T-helper 2 cell treated with Interferon-gamma antibody and Interleukin-4, amounts not matched to agents 5 μg/mL and 100 μg/mL, for 36 hours (primary cell): ENCODE data around the gene PLPP7.
"Not testable (repeated sequence)": the region's sequence is repeated elsewhere in the genome, so short reads cannot be mapped to it uniquely, and the experiment has no call there.

Source experiments
- DNase-seq: peaks from one replicate; pipeline ENCODE4 v3.0.0; 2021; ENCODE audit warnings: low spot score
- H3K27ac Mint-ChIP-seq: one replicate; pipeline ENCODE4 v1.8.0; 2021; ENCODE audit warnings: mild to moderate bottlenecking, mixed read lengths
- H3K27me3 Mint-ChIP-seq: one replicate; pipeline ENCODE4 v1.8.0; 2021; ENCODE audit warnings: low read depth, mixed read lengths
- H3K36me3 Mint-ChIP-seq: one replicate; pipeline ENCODE4 v1.8.0; 2021; ENCODE audit warnings: low read depth, mixed read lengths
- H3K4me1 Mint-ChIP-seq: one replicate; pipeline ENCODE4 v1.8.0; 2021; ENCODE audit warnings: low read depth, mixed read lengths
- H3K4me3 Mint-ChIP-seq: one replicate; pipeline ENCODE4 v1.8.0; 2022; ENCODE audit warnings: mild to moderate bottlenecking, moderate library complexity, mixed read lengths
- H3K9me3 Mint-ChIP-seq: one replicate; pipeline ENCODE4 v1.8.0; 2021; ENCODE audit warnings: mixed read lengths

Gene PLPP7

DNA sequence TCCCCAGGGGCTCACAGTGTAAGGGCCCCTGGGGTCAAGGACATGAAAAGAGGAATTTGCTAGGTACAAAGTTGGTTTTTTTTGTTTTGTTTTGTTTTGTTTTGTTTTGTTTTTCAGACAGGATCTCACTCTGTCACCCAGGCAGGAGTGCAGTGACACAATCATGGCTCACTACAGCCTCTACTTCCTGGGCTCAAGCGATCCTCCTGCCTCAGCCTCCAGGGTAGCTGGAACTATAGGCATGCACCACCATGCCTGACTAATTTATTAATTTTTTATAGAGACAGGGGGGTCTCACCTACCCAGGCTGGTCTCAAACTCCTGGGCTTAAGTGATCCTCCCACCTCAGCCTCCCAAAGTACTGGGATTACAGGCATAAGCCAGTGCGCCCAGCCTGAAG is 42.5 kb downstream of the PLPP7 start:
- DNase-seq, H3K9me3 Mint-ChIP-seq, H3K36me3 Mint-ChIP-seq, H3K27me3 Mint-ChIP-seq, H3K27ac Mint-ChIP-seq, H3K4me3 Mint-ChIP-seq, H3K4me1 Mint-ChIP-seq: not testable (repeated sequence)

GRCh38 chr9:131333771-131334628 is 44.5 kb downstream of the PLPP7 start:
- peaks cover 2% of the 10 kb centered on the region for H3K27me3 Mint-ChIP-seq

DNA sequence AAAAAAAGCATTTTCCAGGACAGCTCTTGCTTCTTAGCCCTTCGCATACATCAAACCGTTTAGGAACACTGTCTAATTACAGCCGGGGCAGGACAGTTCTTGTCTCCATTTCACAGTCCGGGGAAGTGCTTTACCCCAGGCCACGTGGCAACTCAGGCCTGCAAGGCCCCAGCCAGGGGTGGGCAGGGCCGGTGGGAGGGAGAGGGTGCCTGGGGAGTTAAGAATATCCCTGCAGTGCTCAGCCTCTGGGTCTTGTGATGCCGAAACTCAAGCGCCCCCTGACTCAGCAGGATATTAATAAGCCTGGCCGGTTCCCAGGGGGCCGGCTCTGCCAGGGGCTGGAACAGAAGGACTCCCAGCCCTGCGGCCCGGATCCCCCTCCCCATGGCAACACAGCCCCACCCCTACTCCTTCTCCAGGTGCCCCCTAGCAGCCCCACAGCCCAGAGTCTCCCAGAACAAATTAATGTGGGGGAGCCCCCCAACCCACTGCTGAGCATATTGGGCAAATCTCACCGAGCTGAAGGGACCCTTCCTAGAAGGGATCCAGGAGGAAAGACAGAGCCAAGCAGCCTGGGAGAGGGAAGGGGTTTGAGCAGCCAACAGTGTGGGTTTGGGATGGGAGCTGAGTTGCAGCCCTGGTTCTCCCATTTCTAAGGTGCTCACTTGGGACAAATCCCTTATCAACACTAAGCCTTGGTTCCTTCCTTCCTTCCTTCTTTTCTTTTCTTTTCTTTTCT is 45.3 kb downstream of the PLPP7 start:
- H3K4me3 Mint-ChIP-seq, result no peak overlapping the region
- H3K36me3 Mint-ChIP-seq, result no peaks in the 10 kb centered on the region
- H3K27me3 Mint-ChIP-seq, result peaks cover 4% of the 10 kb centered on the region
- peaks cover 4% of the 10 kb centered on the region for H3K4me1 Mint-ChIP-seq
- H3K27ac Mint-ChIP-seq, result no peak overlapping the region
- no peak for DNase-seq
- no peaks in the 10 kb centered on the region for H3K9me3 Mint-ChIP-seq

More at GRCh38 chr9:131333771-131334628, 44.5 kb downstream of the PLPP7 start:
- H3K36me3 Mint-ChIP-seq, result no peaks in the 10 kb centered on the region
- no peaks in the 10 kb centered on the region for H3K9me3 Mint-ChIP-seq
- H3K4me1 Mint-ChIP-seq, result peaks cover 4% of the 10 kb centered on the region
- no peak overlapping the region for H3K4me3 Mint-ChIP-seq
- no peak overlapping the region for H3K27ac Mint-ChIP-seq
- DNase-seq, result no peak

GRCh38 chr9:131335368-131335755 is 45.8 kb downstream of the PLPP7 start:
- no peak for DNase-seq
- Mint-ChIP-seq H3K36me3 (no peaks in the 10 kb centered on the region), H3K4me1 (peaks cover 4% of the 10 kb centered on the region), H3K27ac (peak overlapping the region; percentile 53), H3K9me3 (no peaks in the 10 kb centered on the region), H3K4me3 (no peak overlapping the region), H3K27me3 (peaks cover 8% of the 10 kb centered on the region)

GRCh38 chr9:131337131-131337848 is 47.8 kb downstream of the PLPP7 start:
- DNase-seq, result no peak
- Mint-ChIP-seq H3K4me3 (no peak overlapping the region), H3K36me3 (no peaks in the 10 kb centered on the region), H3K4me1 (peaks cover 4% of the 10 kb centered on the region), H3K27ac (no peak overlapping the region), H3K27me3 (peaks cover 24% of the 10 kb centered on the region), H3K9me3 (no peaks in the 10 kb centered on the region)

DNA sequence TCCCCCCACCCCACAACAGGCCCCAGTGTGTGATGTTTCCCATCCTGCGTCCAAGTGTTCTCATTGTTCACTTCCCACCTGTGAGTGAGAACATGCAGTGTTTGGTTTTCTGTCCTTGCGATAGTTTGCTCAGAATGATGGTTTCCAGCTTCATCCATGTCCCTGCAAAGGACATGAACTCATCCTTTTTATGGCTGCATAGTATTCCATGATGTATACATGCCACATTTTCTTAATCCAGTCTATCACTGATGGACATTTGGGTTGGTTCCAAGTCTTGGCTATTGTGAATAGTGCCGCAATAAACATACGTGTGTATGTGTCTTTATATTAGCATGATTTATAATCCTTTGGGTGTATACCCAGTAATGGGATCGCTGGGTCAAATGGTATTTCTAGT is 49.7 kb downstream of the PLPP7 start:
- H3K27ac Mint-ChIP-seq, H3K36me3 Mint-ChIP-seq, DNase-seq, H3K4me1 Mint-ChIP-seq, H3K9me3 Mint-ChIP-seq, H3K4me3 Mint-ChIP-seq: not testable (repeated sequence)
- H3K27me3 Mint-ChIP-seq, result peaks cover 40% of the 10 kb centered on the region

- H3K4me3 Mint-ChIP-seq, H3K27ac Mint-ChIP-seq, DNase-seq, H3K9me3 Mint-ChIP-seq, H3K4me1 Mint-ChIP-seq, H3K36me3 Mint-ChIP-seq: not testable (repeated sequence)
- peaks cover 34% of the 10 kb centered on the region for H3K27me3 Mint-ChIP-seq
Measured at GRCh38 chr9:131344931-131345535, 55.5 kb downstream of the PLPP7 start.

- peaks cover 21% of the 10 kb centered on the region for H3K27me3 Mint-ChIP-seq
- H3K36me3 Mint-ChIP-seq, result no peaks in the 10 kb centered on the region
- H3K27ac Mint-ChIP-seq, result no peak overlapping the region
- H3K9me3 Mint-ChIP-seq, result no peaks in the 10 kb centered on the region
- DNase-seq, result no peak
- peaks cover 11% of the 10 kb centered on the region for H3K4me1 Mint-ChIP-seq
- no peak overlapping the region for H3K4me3 Mint-ChIP-seq
Measured at GRCh38 chr9:131346559-131346958, 57.0 kb downstream of the PLPP7 start.

DNA sequence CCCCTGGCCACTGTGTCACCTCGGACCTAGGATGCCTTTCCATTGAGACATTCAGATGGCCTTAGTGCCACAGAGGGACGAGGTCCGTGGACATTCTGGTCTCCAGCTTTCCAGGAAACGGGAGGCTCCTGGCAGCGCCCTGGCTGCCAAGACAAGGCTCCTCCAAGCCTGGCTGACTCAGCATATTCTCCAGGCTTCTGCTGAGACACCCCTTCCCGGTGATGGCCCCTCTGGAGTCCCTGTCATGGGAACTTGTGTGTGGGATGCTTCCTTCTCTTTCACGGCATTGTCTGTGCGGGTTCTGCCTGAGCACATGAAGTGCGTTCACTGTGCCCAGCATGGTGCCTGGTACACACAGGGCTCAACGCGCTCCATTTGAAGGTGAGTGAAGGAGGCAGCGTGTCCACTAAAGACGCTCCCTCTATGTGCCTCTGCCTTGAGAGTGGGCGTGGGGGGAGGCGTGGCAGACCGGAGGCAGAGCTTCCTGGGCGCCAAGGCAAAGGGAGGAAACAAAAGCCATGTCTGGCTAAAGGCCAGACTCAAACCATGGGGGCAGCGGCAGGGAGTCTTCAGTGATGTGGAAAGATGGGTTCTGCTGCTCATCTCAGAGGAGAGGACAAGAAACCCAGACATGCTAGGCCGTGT is 58.0 kb downstream of the PLPP7 start:
- H3K9me3 Mint-ChIP-seq, result no peaks in the 10 kb centered on the region
- H3K4me1 Mint-ChIP-seq, result peaks cover 11% of the 10 kb centered on the region
- no peak for DNase-seq
- no peak overlapping the region for H3K27ac Mint-ChIP-seq
- peaks cover 14% of the 10 kb centered on the region for H3K27me3 Mint-ChIP-seq
- H3K4me3 Mint-ChIP-seq, result no peak overlapping the region
- H3K36me3 Mint-ChIP-seq, result no peaks in the 10 kb centered on the region

DNA sequence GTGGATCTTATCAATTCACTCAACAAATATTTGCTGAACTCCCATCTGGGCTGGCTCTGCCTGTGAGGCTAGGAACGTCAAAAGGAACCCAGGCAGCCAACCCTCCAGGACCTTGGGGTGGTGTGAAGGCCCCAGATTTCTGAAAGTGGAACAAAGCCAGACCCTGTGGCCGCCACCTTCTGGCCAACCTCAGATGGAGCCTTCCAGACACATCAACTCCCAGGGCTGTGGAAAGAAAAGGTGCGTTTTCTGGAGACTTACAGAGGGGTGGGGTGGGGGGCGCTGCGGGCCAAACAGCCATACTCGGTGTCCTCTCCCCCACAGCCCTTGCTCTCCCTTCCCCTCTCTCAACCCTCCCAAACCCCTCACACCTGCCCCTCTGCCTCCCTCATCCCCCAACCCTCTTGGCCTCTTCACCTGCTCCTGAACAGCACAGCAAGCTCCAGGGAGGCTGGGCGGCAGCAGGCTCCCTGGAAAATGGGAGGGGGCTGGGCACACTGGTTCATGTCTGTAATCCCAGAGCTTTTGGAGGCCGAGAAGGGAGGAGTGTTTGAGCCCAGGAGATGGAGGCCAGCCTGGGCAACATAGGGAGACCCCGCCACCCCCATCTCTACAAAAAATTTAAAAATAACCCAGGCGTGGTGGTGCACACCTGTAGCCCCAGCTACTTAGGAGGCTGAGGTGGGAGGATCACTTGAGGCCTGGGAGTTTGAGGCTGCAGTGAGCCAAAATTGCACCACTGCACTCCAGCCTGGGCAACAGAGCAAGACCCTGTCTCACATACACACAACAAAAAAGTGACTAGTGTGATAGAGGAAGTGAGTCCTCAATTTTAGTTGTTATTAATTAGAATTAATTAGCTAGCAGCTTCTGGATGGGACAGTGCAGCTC is 59.4 kb downstream of the PLPP7 start:
- H3K4me1 Mint-ChIP-seq, result peaks cover 11% of the 10 kb centered on the region
- H3K27me3 Mint-ChIP-seq, result peaks cover 2% of the 10 kb centered on the region
- no peak for DNase-seq
- H3K9me3 Mint-ChIP-seq, result no peaks in the 10 kb centered on the region
- H3K27ac Mint-ChIP-seq, result no peak overlapping the region
- H3K36me3 Mint-ChIP-seq, result no peaks in the 10 kb centered on the region
- no peak overlapping the region for H3K4me3 Mint-ChIP-seq

DNA sequence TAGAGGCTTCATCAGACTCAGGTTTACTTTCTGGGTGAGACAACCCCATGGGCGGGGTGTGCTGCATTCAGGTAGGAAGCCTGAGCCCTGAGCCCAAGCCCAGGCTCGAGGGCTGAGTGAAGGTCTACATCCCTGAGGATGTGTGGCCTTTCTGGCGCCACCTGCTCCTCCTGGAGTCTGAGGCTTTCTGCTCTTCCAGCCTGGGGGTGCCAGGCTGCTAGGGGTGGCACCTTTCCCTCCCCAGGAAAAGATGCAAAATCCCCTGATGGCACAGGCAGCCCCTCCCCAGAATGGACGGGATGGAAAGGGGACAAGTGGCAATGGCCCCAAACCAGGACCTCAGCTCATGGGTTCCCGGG is 60.0 kb downstream of the PLPP7 start:
- H3K4me3 Mint-ChIP-seq, result no peak overlapping the region
- no peak overlapping the region for H3K27ac Mint-ChIP-seq
- H3K27me3 Mint-ChIP-seq, result no peaks in the 10 kb centered on the region
- no peak for DNase-seq
- H3K4me1 Mint-ChIP-seq, result peaks cover 11% of the 10 kb centered on the region
- no peaks in the 10 kb centered on the region for H3K36me3 Mint-ChIP-seq
- no peaks in the 10 kb centered on the region for H3K9me3 Mint-ChIP-seq

DNA sequence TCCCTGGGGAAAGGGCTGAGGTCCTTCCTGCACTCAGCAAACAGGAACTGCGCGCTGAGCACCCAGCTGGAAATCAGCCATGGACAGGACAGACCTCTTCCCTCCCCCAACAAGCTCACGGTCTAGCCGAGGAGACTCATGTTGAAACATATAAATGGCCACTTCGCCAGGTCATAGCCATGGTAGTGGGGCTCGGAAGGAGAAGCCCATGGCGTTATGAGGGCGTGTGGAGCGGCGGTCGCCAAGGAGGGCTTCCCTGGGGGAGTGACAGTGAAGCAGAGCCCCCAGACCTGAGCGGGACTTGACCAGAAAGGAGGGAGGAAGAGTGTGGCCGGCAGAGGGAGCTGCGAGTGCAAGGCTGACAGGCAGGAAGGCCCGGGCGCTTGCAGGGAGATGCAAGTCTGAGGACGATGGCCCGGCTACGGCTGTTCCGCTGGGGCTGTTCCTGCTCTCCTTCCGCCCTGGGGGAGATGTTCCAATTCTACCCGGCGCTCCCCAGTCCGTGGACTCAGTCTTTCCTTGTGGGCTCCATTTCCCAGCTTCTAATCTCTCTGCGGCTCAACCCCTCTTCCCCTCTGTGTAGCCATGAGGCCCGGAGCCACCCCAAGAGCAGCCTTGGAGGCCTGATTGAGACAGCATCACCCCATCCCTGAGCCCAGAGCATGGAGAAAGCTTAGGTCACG is 60.5 kb downstream of the PLPP7 start:
- Mint-ChIP-seq H3K27me3 (no peaks in the 10 kb centered on the region), H3K27ac (peak overlapping the region; percentile 36), H3K36me3 (no peaks in the 10 kb centered on the region), H3K9me3 (no peaks in the 10 kb centered on the region), H3K4me1 (peaks cover 10% of the 10 kb centered on the region), H3K4me3 (peak overlapping the region; percentile 22)
- DNase-seq, result peak; percentile 77
